Thyroid gland (tissue), 4 donors: Measurements from ENCODE around the gene ACAP2.

Experiments used
- POLR2A ChIP-seq, 2 donors: fragments of 450-650 bp; IDR thresholded peaks; one replicate each; pipeline ENCODE4 v1.6.1; 2017; ENCODE audit warnings: antibody characterized with exemption in 2 of 2, mild to moderate bottlenecking in 2 of 2, moderate library complexity in 1 of 2
- TF ChIP-seq, protein P1 (sequence below), 6 experiments: fragments of 200-600 bp in 3 of 6; fragments of 450-650 bp in 3 of 6; sonication (generic) in 3 of 6; IDR thresholded peaks; one replicate each; pipeline ENCODE4 v1.5.1; 2016 to 2019; ENCODE audit warnings: antibody characterized with exemption in 6 of 6, mild to moderate bottlenecking in 2 of 6, inconsistent platforms in 1 of 6, moderate library complexity in 1 of 6

DNA sequence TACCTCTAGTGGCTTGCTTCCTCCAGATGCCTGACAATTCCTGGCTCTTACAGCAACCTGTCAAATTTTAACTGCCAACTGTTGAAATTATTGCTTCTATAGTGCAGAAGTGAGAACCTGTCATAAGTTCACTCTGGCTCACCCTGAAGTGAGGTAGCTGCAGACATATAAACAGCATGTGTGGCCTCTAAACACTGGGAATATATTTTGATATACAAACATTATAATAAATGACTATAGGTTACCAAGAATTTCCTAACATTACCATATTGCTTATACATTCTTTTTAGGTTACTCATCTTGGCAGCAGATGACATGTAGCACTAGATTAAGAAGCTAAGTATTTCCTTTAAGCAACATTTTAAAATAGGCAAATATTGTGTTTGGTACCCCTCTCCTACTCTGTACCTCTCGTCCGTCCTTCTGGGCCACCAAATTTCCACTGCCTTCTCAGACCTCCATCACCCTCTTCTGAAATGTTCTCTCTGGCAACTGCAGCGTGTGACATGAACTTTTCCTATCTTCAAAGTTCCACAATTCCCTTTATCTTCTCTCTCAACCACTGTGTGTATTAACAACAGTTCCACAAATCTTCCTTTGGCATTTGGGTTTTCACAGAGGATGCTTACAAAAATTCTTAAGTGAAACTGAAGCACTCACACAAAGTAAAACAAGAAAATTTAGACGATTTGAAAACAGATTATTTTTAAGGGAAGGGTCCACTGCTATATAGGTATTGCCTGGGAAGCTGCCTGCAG lies 156.5 kb downstream of the ACAP2 start:
- TF ChIP-seq POLR2A (IDR thresholded peaks at IDR 0.05) = no peak
- TF ChIP-seq, protein P1, sequence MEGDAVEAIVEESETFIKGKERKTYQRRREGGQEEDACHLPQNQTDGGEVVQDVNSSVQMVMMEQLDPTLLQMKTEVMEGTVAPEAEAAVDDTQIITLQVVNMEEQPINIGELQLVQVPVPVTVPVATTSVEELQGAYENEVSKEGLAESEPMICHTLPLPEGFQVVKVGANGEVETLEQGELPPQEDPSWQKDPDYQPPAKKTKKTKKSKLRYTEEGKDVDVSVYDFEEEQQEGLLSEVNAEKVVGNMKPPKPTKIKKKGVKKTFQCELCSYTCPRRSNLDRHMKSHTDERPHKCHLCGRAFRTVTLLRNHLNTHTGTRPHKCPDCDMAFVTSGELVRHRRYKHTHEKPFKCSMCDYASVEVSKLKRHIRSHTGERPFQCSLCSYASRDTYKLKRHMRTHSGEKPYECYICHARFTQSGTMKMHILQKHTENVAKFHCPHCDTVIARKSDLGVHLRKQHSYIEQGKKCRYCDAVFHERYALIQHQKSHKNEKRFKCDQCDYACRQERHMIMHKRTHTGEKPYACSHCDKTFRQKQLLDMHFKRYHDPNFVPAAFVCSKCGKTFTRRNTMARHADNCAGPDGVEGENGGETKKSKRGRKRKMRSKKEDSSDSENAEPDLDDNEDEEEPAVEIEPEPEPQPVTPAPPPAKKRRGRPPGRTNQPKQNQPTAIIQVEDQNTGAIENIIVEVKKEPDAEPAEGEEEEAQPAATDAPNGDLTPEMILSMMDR (IDR thresholded peaks at IDR 0.05) = no peak
